Measurements from ENCODE around the gene SERINC3.

Gene SERINC3

DNA sequence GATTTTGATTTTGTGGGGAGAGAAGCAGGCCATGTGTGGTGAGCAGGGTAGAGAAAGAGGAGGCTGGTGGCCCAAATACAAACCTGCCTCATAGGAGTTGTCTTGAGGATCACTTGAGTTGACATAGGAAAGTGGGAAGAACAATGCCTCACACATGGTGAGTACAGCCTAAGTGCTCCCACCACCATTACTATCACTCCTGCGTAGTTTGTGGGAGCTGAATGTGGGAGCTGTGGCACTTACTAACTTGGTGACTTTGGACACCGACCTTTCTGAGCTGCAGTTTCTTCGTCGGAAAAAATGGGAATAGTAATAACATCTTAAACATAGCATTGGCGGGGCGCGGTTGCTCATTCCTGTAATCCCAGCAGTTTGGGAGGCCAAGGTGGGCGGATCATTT lies 25.5 kb upstream of the SERINC3 start:
- ChIA-PET CTCF (interaction anchor here (0.7 kb wide), 2 partner anchors 22 to 26 kb away, joined by 3 to 4 read pairs; partner anchors contain the start of gene SERINC3), POLR2A (ENCODE audit: low non-redundant PET) (interaction anchor here (0.6 kb wide), 1 partner anchor 329 kb away, joined by 3 read pairs; no protein-coding TSS in a partner anchor)
- H3K27ac ChIP-seq, result no peak overlapping the region
- TF ChIP-seq CTCF (conservative IDR thresholded peaks at IDR 0.05; ENCODE audit: low read depth), result no peak
- DNase-seq (ENCODE audit: low spot score), result no peak

- ChIA-PET POLR2A (ENCODE audit: low non-redundant PET) (no interaction called here), CTCF (no interaction called here)
- no peak overlapping the region for H3K27ac ChIP-seq
- no peak for DNase-seq (ENCODE audit: low spot score)
- TF ChIP-seq CTCF (conservative IDR thresholded peaks at IDR 0.05; ENCODE audit: low read depth), result no peak
Observed at GRCh38 chr20:44544263-44544662, 22.4 kb upstream of the SERINC3 start.

- ChIA-PET CTCF (interaction anchor here (0.7 to 0.9 kb wide), 2 partner anchors 23 to 90 kb away, joined by 4 to 5 read pairs; no protein-coding TSS in a partner anchor), POLR2A (ENCODE audit: low non-redundant PET) (no interaction called here)
- no peak overlapping the region for H3K27ac ChIP-seq
- DNase-seq (ENCODE audit: low spot score), result no peak
- no peak for TF ChIP-seq CTCF (conservative IDR thresholded peaks at IDR 0.05; ENCODE audit: low read depth)
Observed at GRCh38 chr20:44543358-44543757, 21.5 kb upstream of the SERINC3 start.

- POLR2A ChIA-PET (ENCODE audit: low non-redundant PET), result no interaction called here
- no peak for TF ChIP-seq CTCF (conservative IDR thresholded peaks at IDR 0.05; ENCODE audit: low read depth)
- H3K27ac ChIP-seq, result no peak overlapping the region
- no peak for DNase-seq (ENCODE audit: low spot score)
- CTCF ChIA-PET, result interaction anchor here (0.6 to 0.9 kb wide), 3 partner anchors 24 to 1568 kb away, joined by 4 to 5 read pairs (median 4); no protein-coding TSS in a partner anchor
Observed at GRCh38 chr20:44542890-44543289, 21.0 kb upstream of the SERINC3 start.

DNA sequence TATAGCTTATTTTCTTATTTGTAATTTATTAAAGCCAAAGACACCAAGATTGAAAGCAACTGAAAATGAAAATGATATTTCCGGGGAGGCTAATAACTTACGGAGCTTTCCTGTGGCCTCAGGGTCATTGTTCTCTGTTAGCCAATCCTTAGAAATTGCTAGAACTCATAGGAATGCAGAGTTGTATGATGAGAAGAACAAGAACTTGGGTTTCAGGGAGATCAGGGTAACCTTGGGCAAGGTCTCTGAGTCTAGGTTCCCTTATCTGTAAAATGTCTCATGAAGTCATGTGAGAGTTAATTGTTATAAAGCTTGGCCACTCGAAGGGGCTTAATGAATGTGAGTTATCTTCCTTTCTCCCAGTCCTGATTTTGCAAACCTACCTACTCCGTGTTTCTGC lies 20.1 kb upstream of the SERINC3 start:
- H3K27ac ChIP-seq, result no peak overlapping the region
- POLR2A ChIA-PET (ENCODE audit: low non-redundant PET), result no interaction called here
- CTCF ChIA-PET, result interaction anchor here (0.6 to 1.0 kb wide), 3 partner anchors 8 to 1567 kb away, joined by 3 to 5 read pairs (median 4); no protein-coding TSS in a partner anchor

DNA sequence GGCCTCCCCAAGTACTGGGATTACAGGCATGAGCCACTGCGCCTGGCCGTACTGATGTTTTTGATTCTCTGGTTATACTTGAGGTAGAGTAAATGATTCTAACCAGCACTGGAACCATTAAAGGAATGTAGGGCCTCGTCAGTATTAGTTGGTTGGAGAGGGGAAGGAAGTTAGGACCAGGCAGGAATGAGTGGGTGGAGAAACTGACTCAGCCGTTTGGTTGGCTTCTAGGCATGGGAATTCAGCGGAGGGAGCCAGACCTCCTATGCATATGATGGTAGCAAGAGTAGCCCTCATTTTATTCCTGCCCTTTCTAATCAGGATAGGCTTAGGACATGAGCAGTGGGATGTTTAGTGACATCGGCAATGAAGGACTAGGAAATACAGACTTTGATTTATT lies 19.0 kb upstream of the SERINC3 start:
- ChIA-PET POLR2A (ENCODE audit: low non-redundant PET) (no interaction called here), CTCF (interaction anchor here (0.6 kb wide), 2 partner anchors 42 to 44 kb away, joined by 3 to 7 read pairs; partner anchors contain the start of gene PKIG)
- no peak overlapping the region for H3K27ac ChIP-seq
- peak; percentile 60 for DNase-seq (ENCODE audit: low spot score)
- TF ChIP-seq CTCF (conservative IDR thresholded peaks at IDR 0.05; ENCODE audit: low read depth), result no peak

More for the DNA sequence above, 20.1 kb upstream of the SERINC3 start:
- no peak for TF ChIP-seq CTCF (conservative IDR thresholded peaks at IDR 0.05; ENCODE audit: low read depth)
- DNase-seq (ENCODE audit: low spot score), result no peak

Data from RWPE1 (cell line).